Measurements from ENCODE around the gene FAF1.

FAF1 gene

GRCh38 chr1:50631161-50631560, 328.9 kb downstream of the FAF1 start:
- no peak for DNase-seq (ENCODE audit: low spot score)

DNA sequence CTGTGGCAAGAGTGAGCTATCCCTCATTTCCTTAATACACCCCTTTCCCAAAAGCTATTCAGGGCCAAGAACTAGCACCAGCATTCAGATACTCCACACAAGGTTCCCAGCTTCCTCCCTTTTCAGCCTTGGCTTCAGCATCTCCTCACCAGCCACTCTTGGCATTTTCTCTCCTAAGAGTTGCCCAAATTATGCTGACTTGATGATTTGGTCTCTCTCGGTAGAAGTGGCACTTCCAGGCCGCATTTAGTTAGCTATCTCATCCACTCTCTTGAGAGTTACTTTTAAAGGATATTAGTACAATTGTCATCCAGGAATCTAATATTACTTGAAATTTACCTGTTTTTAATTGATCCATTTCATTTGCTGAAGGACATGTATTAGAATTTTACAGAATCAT, 337.8 kb downstream of the FAF1 start:
- DNase-seq (ENCODE audit: low spot score) = no peak

DNA sequence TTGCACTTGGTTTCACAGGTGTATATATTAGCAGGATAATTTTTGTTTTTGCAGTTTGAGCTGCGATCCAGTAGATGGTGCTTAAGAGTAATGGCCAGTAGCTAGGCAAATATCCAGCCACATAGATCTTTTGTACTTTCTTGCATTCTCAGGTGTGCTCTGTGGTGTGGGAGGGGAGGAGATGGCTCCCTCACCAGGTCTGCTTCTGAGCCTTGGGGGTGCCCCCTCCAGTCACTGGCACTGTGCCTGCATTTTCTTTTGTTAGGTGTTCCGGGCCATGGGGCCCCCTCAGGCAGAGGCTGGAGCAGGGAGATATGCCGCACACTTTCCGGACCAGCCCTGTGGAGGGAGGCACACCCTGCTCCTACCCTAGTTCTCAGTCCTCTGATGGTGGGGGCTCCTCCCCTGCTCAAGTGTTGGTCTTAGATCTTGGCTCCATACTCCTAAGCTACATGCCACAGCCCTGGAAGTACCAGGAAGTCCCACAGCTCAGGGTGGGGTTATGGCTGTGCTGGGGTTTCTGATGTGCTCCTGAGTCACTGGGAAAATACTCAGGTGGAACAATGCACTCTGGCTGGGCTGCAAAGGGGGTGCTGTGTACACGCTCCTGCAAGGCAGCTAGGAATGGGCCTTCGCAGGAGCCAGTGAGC, 339.3 kb downstream of the FAF1 start:
- no peak for DNase-seq (ENCODE audit: low spot score)

DNA sequence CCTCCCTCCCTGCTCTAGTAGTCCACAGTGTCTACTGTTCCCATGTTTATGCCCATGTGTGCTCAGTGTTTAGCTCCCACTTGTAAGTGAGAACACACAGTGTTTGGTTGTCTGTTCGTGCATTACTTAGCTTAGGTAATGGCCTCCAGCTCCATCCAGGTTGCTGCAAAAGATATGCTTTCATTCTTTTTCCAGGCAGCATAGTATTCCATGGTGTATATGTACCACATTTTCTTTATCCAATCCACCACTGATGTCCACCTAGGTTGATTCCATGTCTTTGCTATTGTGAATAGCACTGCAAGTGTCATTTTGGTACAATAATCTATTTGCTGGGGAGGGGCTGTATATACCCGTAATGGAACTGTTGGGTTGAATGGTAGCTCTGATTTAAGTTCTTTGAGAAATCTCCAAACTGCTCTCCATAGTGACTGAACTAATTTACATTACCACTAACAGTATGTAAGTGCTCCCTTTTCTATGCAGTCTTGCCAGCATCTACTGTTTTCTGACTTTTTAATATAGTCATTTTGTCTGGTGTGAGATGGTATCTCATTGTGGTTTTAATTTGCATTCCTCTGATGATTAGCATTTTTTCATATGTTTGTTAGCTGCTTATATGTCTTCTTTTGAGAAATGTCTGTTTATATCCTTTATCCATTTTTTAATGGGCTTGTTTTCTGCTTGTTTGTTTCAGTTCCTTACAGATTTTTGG, 344.9 kb downstream of the FAF1 start:
- DNase-seq (ENCODE audit: low spot score) = no peak

GRCh38 chr1:50611675-50612074, 348.4 kb downstream of the FAF1 start:
- DNase-seq (ENCODE audit: low spot score) = peak; percentile 1

DNA sequence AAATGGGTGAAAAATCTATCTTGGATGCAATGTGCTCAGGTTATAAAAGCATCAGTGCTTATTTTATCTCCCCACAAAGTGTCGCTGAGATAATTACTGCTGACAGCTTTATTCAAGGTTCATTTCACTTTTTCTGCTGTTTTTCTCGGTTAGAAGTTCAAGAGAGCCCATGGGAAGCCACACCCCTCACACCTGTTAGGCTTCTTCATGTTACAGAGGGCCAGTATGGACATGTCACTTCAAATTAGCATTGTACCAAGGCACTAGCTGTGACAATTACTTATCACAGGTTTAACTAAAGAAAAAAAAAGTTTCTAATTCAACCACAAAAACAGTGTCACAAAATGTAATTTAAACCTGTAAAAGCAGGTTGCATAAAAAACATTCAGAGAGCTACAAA, 349.5 kb downstream of the FAF1 start:
- no peak for DNase-seq (ENCODE audit: low spot score)

GRCh38 chr1:50609508-50609907, 350.6 kb downstream of the FAF1 start:
- no peak for DNase-seq (ENCODE audit: low spot score)

DNA sequence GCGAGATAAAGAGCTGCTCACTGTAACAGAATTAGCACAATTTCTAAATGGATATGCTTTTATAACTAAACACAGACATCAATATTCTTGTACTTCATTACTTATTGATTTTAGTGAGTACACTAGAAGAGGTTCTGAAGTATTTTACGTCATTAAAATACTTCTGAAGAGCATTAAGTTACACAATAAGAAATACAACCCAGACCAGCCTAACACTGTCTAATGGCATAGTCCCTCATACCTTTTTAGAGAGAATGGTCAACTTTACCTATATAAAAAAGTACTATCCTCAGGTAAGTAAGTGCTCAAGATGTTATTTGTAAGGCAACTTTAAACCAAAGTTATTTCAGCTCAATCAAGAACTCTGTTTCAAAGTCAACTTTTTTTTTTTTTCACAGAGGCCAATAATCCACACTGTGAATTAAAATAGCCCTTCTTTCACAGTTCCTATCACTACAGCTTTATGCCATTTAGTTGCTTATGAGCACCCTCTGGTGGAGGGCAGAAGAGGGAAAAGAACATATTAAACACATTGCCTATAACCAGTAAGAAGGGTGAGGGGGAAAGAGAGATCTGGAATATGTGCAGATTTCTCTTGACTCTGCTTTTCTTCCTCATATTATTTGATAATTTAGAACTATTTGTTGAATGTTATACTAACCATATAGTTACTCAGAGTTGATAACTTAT, 354.7 kb downstream of the FAF1 start:
- no peak for DNase-seq (ENCODE audit: low spot score)

- DNase-seq (ENCODE audit: low spot score) = no peak
These were observed 355.5 kb downstream of the FAF1 start for GRCh38 chr1:50604580-50604979.

DNA sequence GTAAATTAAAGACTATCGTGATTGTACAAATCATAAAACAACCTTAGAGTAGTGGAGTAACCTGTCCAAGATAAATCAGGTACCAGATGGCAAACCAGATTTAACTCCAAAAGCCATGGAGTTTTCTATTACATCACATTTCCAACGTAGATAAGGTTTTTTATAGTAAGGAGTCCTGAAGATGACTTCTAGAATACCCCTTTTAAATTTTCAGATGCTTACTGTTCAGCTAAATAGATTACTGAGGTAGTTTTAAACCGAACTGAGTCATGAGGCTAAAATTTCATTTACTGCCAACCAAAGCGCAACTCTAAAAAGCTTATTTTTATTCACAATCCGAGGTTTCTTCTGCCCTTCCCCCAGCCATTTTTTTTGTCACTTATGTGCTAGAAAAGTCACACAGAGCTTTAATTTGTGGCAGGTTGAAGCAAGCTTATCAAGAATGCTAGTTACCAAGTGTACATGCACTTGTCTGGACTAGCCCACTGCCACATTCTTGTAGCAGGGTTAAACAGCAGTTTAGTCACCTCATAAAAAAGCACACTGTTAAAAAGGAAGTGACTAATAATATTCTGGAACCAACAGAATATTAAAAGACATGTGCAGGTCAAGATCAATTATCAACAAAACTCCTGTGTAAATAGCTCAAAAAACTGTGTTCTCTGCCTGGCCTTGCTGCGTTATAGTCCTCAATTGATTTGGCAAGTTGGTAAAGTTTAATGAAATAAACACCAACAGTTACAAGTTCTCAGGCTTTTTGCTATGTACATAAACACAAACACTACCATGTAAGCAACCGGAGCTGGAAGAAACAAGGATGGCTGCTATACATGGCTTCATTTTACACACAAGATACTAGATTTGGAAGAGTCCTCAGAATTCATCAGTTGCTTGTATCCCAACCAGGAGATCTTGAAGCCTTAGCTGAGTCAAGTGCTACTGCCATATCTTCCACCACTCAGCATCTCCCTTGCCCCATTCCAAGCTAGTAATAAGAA, 356.5 kb downstream of the FAF1 start:
- no peak for DNase-seq (ENCODE audit: low spot score)

GRCh38 chr1:50599546-50599945, 360.5 kb downstream of the FAF1 start:
- no peak for DNase-seq (ENCODE audit: low spot score)

- no peak for DNase-seq (ENCODE audit: low spot score)
These were observed 364.2 kb downstream of the FAF1 start for GRCh38 chr1:50595874-50596273.

DNA sequence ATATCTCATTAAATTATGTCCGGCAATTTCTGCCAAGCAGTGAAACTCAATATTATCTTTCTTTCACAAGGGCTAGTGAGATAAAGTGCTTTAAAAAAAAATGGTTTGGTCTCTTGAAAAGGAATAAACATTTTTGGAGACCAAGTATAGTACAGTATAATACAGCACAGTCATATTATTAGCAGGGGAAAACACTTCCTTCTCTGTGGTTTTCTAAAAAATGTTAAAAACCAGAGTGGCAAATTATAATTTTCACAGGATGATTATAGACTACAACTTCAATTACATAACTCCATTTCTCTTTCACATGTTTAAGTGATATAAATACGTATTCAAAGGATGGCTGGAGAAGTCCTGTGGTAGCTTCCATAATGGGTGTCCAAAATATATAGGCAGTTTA, 366.6 kb downstream of the FAF1 start:
- DNase-seq (ENCODE audit: low spot score) = no peak

DNA sequence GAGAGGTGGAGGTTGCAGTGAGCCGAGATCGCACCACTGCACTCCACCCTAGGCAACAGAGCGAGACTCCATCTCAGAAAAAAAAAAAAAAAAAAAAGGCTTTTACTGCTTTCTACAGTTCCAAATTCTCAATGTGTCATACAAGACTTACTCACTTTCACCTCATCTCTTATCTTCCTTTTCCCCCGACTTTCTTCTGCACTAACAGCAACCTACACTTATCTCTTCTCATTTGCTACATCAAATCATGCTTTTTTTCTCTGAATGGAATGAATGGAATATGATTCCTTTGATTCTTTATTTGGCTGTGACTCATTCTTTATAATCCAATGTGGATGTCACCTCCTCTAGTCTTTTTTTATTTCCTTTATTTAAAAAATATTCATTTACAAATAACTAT, 368.5 kb downstream of the FAF1 start:
- DNase-seq (ENCODE audit: low spot score) = no peak

DNA sequence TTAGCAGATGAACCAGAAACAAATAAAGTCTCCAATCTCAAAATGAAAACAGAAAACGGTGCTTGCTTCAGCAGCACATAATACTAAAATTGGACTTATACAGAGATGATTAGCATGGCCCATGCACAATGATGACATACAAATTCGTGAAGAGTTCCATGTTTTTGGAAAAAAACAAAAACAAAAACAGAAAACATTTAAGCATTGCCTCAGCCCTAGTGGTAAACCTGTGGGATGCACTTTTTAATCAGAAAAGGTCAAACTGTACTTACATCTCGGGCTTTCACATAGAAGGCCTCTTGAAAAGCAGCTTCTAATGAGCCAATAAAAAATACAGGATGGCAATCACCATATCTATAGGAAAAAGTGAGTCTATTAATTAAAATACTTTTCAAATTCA, 377.7 kb downstream of the FAF1 start:
- DNase-seq (ENCODE audit: low spot score) = no peak

DNA sequence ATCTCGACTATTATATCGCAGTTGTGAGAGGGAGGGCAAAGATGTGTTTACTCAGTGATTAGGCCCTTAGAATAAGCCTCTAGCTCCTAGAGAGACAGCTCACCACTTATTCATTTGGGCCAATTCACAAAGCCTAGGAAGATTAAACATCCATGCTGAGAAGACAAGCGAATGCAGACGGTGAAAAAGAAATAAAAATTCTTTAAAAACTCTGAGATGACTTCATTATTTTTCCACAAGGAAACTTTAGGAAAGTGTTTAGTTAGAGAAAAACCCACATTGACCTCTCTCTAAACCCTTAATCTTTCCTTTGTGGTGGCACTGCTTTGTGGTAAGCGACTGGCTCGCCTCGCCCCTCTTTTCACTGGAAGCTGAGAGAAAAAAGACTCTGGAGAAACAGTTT, 390.0 kb downstream of the FAF1 start:
- no peak for DNase-seq (ENCODE audit: low spot score)

- DNase-seq (ENCODE audit: low spot score) = no peak
These were observed 391.3 kb downstream of the FAF1 start for GRCh38 chr1:50568782-50569181.

DNA sequence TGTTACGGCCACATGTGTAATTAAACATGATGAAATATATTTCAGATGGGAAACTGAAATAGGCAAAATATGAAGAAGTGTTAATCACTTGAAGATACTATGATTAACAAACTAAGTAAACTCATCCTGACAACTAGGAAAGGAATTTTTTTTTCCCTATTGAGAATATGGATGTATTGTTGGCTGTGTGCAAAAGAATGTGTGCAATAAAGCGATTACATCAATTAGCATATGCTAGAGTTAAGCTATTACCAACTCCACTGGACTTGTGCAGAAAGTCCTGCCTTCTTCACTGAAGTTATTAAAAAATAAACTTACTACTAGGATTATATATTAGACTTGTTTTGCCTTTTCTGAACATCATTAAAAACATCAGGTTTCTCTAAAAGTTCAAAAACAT, 393.7 kb downstream of the FAF1 start:
- no peak for DNase-seq (ENCODE audit: low spot score)

DNA sequence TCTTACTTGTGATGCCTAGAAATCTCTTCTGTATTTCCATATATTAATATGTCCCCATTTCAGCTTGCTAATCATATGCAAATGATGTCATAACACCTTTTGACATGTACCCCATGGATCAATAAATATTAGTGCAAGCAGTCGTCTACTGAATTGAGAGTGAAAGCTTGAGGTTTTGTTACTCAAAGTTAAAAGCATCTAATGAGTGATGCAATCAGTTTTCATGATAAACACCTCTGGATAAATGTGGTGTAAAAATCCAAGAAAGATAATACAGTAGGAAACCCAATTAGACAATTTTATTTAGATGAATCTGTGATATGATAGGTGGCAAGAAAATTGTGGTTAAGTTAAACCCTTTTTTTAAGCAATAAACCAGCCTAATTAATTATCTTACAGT, 395.6 kb downstream of the FAF1 start:
- no peak for DNase-seq (ENCODE audit: low spot score)

DNA sequence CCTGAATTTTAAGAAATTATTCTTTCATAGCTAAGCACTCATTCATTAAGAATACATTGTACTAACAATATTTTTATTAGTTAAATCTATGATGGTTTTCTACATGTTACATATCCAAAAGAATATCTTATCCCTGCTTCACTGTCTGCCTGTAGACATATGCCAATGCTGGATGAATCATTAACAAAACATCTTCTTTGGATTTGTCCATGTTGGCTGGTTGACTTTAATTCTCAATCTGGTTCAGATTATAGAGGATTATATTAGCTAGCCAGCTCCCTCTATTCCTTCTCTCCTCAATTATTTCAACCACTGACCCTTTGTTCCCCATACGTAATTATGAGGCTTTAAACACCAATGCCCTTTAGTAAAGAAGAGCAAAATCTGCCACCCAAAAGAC, 398.0 kb downstream of the FAF1 start:
- DNase-seq (ENCODE audit: low spot score) = no peak

DNA sequence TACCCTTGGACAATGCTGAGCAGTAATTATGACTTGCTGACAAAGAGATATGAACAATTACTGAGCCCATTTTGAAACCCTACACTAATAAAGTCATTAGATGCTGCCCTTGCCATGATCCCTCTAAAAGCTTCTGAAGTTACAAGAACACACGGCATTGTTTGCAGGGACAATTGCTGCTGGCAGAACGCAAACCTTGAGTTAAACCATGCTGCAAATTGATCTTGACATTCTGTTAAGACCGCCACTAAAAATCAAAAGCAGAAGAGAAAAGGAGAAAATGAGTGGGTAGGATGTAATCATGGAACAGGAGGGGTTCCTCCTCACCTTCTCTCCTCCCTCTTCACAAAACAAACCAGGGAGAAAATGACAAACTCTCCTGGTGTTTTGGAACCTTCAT, 400.6 kb downstream of the FAF1 start:
- no peak for DNase-seq (ENCODE audit: low spot score)

GRCh38 chr1:50553921-50554320, 406.1 kb downstream of the FAF1 start:
- DNase-seq (ENCODE audit: low spot score) = no peak

Measured in CD4-positive, alpha-beta T cell treated with Interleukin-15 for 4 hours (primary cell).